SK-N-MC (cell line): Measurements from ENCODE around the gene NTF3.

Experiments
- EZH2 ChIP-seq: fragments of 200-600 bp; sonication (generic); IDR thresholded peaks from one replicate; pipeline ENCODE4 v1.6.1; 2017; ENCODE audit warnings: antibody characterized with exemption
- POLR2AphosphoS5 ChIP-seq: IDR thresholded peaks from 2 replicates; pipeline ENCODE4 v1.6.1; 2012; ENCODE audit warnings: mild to moderate bottlenecking, low read depth, low read length, borderline replicate concordance

GRCh38 chr12:5437589-5437988 lies 5.7 kb downstream of the NTF3 start:
- TF ChIP-seq POLR2AphosphoS5 (no peak), EZH2 (no peak)
